AG04450 (cell line): ENCODE measurements around the gene SHISA5. TPM values are rescaled to one million over a fixed set of nuclear protein-coding genes. Genes with fewer than 3 reads are reported as not detected.

Experiments used
- CTCF ChIA-PET: fragments of 300-600, 350-600 bp; formaldehyde crosslinking; extraction: SDS; loops from one replicate; lab custom pipeline; 2022; ENCODE audit warnings: antibody characterized with exemption, inconsistent platforms; lab: Charles Lee
- POLR2A ChIA-PET: fragments of 350-600 bp; formaldehyde crosslinking; extraction: SDS; loops from one replicate; lab custom pipeline; 2021; ENCODE audit warnings: antibody characterized with exemption, inconsistent platforms; lab: Yijun Ruan, JAX
- DNase-seq: peaks from one replicate; pipeline ENCODE4 v3.0.0-alpha.2; 2011; ENCODE audit warnings: low read depth, low spot score
- H3K27ac ChIP-seq: one replicate; pipeline ENCODE4 v1.5.1; 2012; ENCODE audit warnings: low read depth, low read length, control low read depth
- H3K27me3 ChIP-seq: one replicate; pipeline ENCODE4 v1.6.0; 2012; ENCODE audit warnings: low read length; ENCODE audit not compliant: control insufficient read depth, insufficient read depth
- H3K4me3 ChIP-seq: 2 replicates; pipeline ENCODE4 v1.5.1; 2011; ENCODE audit warnings: mild to moderate bottlenecking, low read depth, low read length, control low read depth
- H3K9me3 ChIP-seq: 2 replicates; pipeline ENCODE4 v1.5.1; 2012; ENCODE audit warnings: low read length; ENCODE audit not compliant: control insufficient read depth, insufficient read depth
- polyA plus RNA-seq: library from polyadenylated mRNA; depleted of rRNA; stranded (reverse); fragments of >200 nt; gene quantifications from 2 replicates; pipeline ENCODE4 v1.2.3, GENCODE V29; 2011
- TF ChIP-seq, protein P1 (sequence below): IDR thresholded peaks from 2 replicates; pipeline ENCODE4 v1.5.1; 2011; ENCODE audit warnings: low read depth, low read length, control low read depth, inconsistent platforms

SHISA5 gene
- polyA plus RNA-seq, 1 experiment, result 124 TPM

- Histone ChIP-seq H3K27me3 (no peaks in the 10 kb centered on the region), H3K4me3 (peak overlapping the region; percentile 66), H3K27ac (peak overlapping the region; percentile 100), H3K9me3 (no peaks in the 10 kb centered on the region)
- TF ChIP-seq, protein P1, sequence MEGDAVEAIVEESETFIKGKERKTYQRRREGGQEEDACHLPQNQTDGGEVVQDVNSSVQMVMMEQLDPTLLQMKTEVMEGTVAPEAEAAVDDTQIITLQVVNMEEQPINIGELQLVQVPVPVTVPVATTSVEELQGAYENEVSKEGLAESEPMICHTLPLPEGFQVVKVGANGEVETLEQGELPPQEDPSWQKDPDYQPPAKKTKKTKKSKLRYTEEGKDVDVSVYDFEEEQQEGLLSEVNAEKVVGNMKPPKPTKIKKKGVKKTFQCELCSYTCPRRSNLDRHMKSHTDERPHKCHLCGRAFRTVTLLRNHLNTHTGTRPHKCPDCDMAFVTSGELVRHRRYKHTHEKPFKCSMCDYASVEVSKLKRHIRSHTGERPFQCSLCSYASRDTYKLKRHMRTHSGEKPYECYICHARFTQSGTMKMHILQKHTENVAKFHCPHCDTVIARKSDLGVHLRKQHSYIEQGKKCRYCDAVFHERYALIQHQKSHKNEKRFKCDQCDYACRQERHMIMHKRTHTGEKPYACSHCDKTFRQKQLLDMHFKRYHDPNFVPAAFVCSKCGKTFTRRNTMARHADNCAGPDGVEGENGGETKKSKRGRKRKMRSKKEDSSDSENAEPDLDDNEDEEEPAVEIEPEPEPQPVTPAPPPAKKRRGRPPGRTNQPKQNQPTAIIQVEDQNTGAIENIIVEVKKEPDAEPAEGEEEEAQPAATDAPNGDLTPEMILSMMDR, result no peak
- ChIA-PET CTCF (interaction anchor here (0.5 to 1.8 kb wide), 2 partner anchors 82 to 94 kb away, joined by 3 to 6 read pairs; no protein-coding TSS in a partner anchor), POLR2A (interaction anchor here (0.6 to 1.7 kb wide), 2 partner anchors 70 to 75 kb away, joined by 3 to 11 read pairs; no protein-coding TSS in a partner anchor)
- no peak for DNase-seq
Observed at GRCh38 chr3:48467110-48467454, 36.9 kb downstream of the SHISA5 start.

GRCh38 chr3:48466386-48467109, 37.4 kb downstream of the SHISA5 start:
- CTCF ChIA-PET, result interaction anchor here (0.5 to 1.8 kb wide), 4 partner anchors 79 to 94 kb away, joined by 3 to 6 read pairs (median 3); no protein-coding TSS in a partner anchor
- POLR2A ChIA-PET, result interaction anchor here (0.6 to 1.7 kb wide), 3 partner anchors 71 to 83 kb away, joined by 3 to 11 read pairs (median 6); no protein-coding TSS in a partner anchor
- no peaks in the 10 kb centered on the region for H3K9me3 ChIP-seq
- H3K4me3 ChIP-seq, result peak overlapping the region; percentile 66
- H3K27me3 ChIP-seq, result no peaks in the 10 kb centered on the region
- TF ChIP-seq, protein P1, result no peak
- H3K27ac ChIP-seq, result peak overlapping the region; percentile 100
- DNase-seq, result no peak

GRCh38 chr3:48465531-48466378, 38.2 kb downstream of the SHISA5 start:
- Histone ChIP-seq H3K9me3 (no peaks in the 10 kb centered on the region), H3K27me3 (no peaks in the 10 kb centered on the region), H3K27ac (peak overlapping the region; percentile 100), H3K4me3 (peak overlapping the region; percentile 66)
- peak; percentile 98 for DNase-seq
- POLR2A ChIA-PET, result interaction anchor here (1.7 kb wide), 2 partner anchors 76 to 84 kb away, joined by 3 to 6 read pairs; no protein-coding TSS in a partner anchor
- CTCF ChIA-PET, result interaction anchor here (1.3 to 1.8 kb wide), 3 partner anchors 79 to 88 kb away, joined by 3 to 6 read pairs (median 3); no protein-coding TSS in a partner anchor
- TF ChIP-seq, protein P1, result peak; percentile 67

DNA sequence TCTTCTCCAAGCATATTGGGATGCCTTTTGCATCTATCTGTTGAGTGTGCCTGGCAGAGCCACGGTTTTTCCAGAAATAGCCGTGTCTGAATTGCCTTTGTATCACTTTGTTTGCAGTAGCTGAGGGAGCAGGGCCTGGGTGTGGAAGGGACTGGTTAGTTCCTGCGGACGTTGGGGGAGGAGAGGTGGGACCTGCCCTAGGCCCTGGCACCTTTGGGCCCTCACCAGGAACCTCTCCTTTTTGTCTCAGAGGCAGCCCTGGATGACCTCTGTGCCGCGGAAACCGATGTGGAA, 38.8 kb downstream of the SHISA5 start:
- ChIA-PET POLR2A (interaction anchor here (1.7 kb wide), 1 partner anchor 84 kb away, joined by 6 read pairs; no protein-coding TSS in a partner anchor), CTCF (interaction anchor here (0.6 to 2.1 kb wide), 4 partner anchors 80 to 88 kb away, joined by 3 to 15 read pairs (median 3); no protein-coding TSS in a partner anchor)
- DNase-seq, result no peak

More for the DNA sequence above, 38.8 kb downstream of the SHISA5 start:
- Histone ChIP-seq H3K4me3 (no peak overlapping the region), H3K9me3 (no peaks in the 10 kb centered on the region), H3K27me3 (no peaks in the 10 kb centered on the region), H3K27ac (peak overlapping the region; percentile 100)
- TF ChIP-seq, protein P1, result no peak
